ENCODE measurements around the gene RNF220.
A peak's percentile ranks its signal among the peaks of the same experiment; 100 is the strongest.

Gene RNF220

DNA sequence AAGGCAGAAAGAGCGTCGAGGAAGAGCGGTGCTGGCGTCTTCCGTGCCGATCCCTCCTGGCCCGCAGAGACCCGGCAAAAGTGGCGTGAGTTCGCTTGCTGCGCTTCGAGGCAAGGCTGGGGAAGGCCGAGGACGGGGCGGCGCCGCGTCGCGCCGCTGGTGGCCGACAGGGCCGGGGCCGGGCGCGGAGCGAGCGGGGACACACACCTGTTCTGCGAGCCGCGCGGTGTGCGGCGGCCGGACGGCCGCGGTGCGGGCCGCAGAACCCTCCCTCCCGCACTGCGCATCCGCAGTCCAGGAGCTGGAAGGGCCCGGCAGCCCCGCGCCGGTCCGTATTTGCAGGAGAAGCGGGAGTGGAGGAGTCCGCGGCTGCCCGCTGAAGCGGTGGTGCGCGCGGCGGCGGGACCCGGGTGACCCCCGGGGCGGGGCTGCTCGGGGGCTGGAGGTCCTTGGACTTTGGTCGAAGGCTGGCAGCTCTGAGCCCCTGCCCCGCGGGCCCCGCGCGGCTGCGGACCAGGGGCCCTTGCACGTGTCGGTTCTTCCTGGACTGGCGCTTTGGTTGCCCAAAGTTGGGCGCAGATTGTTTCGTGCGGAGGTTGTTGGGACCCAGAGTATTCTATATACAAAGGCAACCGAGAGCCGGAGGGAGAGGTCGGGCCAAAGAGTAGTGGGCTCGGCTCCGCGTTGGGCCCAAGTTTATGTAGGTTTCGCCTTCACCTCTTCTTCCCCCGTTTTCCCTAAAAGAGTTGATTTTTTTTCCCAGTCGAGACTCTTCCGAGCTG, 2.6 kb downstream of the RNF220 start:
- DNase-seq = peak; percentile 83

DNA sequence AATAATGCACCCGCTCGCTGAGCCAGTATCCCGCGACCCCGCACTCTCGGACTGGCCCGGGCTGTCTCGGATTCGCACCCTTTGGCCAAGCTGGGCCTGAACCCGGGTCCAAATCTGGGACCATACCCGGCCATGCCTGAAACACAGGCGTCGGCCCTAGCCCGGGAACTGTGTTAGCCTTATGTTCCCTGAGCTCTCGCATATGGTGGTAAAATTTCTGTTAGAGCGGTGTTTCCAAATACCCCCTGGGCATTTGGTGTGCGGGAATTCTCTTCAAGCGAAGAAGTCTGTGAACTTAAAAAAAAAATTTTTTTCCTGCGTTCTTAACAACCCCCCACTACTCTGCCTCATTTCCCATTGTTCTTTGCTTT, 3.1 kb downstream of the RNF220 start:
- peak; percentile 96 for DNase-seq

DNA sequence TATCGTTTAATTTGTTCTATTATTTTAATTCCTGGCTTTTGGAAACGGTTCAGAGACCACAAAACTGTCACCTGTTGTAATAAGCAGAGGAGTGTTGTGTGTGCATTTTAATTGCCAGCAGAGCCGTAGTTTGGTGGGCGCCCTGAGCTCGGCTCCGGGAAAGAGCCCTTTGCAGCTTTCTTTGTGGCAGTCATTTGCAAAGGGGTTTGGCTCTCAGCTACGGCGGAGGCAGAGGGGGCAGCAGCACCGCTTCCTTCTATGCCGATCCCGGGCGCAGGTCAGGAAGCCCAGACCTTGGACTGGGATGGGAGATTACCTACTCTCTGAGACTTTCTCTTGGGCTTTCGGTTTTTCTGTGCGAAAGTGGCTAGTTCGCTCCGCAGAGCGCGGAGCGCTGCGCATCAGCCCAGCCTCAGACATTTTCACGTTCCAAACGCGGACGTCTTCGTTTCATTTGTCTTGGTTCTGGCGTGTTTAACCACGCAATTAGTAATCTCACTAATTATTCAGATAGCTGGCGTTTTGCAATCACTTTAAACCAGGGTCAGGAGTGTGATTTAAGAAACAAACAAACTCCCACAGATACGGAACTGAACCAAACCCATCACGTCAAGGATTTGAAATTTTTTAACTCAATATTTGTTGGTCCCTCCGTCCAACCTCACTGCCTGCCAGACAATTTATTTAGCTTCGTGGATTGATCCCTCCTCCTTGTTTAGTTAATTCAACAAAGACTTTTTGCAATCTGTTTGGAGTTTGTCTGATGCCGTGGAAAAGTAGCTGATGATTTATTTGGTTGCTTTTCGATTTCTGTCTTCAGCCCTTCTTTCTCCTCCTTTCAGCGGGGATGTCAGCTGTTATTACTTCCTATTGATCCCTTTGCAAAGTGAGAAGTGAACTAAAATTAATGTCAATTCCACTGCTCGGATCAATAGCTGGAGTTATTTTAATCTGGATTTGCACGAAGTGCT, 3.9 kb downstream of the RNF220 start:
- peak; percentile 96 for DNase-seq

DNA sequence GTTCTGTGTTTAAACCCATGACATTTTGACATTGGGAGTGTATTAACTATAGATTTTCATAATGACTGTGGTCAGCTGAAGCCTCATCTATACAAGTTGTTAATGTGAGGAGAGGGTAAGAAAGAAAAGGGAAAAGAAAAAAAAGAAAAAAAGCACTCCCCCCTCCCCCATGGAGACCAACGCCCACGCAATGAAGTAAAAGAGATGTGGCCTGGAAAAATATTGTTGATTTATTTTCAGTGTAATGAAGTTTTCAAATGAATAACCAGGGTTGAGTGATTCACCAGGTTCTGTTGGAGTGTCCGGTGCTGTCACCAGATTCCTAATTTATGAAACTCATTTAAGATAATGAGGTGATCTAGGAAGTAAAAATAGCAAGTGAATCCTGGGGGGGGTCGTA, 4.7 kb downstream of the RNF220 start:
- DNase-seq = peak; percentile 77

DNA sequence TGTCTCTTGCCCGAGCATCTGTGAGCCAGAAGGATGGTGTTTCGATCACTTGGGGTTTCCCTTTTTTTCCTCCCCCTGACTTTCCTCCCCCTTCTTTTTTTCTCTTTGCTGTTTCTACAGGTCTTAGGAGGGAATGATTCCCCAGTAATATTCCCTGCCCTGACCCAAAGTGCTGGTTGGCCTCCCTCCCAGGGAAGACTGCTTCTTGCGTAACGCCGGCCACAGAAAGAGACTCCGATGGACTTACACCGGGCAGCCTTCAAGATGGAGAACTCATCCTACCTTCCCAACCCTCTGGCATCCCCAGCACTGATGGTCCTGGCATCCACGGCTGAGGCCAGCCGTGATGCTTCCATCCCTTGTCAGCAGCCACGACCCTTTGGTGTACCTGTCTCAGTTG, 6.8 kb downstream of the RNF220 start:
- peak; percentile 73 for DNase-seq

DNA sequence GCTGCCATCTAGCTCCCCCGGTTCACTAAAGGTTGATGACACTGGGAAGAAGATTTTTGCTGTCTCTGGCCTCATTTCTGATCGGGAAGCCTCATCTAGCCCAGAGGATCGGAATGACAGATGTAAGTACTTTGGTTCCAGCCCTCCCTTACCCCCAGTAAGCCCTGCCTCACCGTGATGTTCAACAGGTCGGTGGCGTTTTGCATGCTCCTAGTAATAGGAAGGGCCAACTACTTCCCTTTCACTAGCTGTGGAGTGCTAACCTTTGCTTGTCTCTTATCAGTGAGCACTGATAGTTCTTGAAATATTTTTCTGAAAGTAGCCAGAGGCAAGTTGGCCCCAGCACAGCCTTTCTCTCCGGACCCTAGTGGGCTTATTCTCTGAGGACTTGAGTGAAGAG, 7.5 kb downstream of the RNF220 start:
- DNase-seq = peak; percentile 91

DNA sequence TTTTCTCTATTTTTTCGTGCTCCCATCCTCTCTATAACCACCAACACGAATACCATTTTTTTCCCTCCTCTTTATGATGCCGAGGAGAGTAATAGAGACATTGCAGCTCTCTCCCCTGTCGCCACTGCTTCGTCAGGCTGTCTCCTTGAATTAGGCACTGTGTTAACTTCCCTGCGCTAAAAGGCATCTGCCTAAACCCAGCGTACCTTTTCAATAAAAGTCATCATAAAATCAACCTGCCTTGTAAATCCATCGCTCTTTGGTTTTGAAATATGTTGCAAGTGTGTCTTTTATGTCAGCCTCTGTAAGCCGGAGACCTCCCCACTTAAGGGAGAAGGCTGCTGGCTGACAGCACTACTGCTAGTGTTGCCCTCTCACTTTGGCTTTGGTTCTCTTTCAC, 8.7 kb downstream of the RNF220 start:
- peak; percentile 91 for DNase-seq

DNA sequence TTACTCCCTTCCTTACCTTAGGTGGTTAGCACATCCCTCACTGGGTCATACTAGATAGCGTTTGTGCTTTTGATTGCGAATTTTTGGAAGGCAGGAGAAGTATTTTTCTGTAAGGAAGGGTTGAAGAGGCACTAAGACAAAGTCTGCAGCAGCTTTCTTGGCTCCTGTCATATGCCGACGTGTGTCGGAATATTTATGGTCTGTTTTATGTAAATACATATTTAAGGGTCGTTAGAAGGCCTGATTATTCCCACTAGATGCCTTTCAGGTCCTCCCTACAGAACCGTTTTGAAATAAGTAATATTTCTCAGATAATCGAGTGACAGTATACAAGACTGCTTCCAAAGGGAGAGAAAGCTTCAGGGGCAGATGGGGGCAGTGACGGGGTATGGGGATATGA, 10.0 kb downstream of the RNF220 start:
- DNase-seq = peak; percentile 68

DNA sequence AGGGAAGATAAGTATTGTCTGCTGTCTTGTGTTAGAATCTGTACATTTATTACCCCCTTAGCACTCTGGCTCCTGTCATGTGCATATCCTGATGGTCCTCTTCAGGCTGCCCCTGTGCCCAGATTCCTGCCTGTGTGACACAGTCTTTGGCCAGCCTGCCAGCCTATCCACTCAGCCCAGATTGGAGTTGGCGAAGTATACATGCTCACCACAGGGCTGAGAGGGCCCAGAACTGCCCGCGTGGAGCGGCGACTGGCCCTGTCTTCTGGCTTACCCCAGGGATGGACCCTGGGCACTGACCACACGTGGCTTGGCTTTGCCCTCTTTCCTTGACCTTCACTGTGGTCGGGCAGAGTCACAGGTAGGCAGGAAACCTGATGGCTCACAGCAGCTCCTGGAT, 11.4 kb downstream of the RNF220 start:
- no peak for DNase-seq

DNA sequence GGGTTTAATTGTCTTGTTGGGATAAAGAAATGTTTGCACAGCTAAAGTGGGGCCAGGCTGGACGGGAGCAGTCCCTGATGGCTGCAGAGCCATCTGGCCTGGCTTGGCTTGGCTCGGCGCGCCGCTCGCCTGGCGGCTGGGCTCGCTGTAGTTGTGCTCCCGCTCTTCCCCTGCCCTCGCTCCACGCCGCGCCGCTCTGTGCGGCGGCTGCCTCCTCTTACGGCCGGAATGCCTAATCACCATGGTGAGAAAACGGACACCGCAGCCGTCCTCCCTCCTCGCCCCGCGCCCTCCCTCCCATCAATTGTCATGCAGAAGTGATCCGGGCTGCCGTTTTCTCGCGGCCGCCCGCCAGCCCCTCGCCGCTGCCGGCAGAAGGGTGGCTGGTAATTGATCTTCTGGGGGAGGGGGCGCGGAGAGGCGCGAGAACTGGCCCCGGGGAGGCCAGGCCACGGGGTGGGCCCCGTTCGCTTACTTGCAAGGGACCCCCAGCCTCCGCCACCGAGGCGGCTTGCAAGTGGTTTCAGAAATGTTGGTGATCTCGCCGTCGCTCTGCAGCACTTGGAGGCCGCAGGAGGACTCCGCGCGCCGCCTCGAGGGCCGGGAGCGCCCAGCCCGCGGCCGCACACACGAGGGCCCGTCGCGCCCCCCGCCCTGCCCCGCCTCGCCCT, 12.4 kb downstream of the RNF220 start:
- DNase-seq = peak; percentile 96

DNA sequence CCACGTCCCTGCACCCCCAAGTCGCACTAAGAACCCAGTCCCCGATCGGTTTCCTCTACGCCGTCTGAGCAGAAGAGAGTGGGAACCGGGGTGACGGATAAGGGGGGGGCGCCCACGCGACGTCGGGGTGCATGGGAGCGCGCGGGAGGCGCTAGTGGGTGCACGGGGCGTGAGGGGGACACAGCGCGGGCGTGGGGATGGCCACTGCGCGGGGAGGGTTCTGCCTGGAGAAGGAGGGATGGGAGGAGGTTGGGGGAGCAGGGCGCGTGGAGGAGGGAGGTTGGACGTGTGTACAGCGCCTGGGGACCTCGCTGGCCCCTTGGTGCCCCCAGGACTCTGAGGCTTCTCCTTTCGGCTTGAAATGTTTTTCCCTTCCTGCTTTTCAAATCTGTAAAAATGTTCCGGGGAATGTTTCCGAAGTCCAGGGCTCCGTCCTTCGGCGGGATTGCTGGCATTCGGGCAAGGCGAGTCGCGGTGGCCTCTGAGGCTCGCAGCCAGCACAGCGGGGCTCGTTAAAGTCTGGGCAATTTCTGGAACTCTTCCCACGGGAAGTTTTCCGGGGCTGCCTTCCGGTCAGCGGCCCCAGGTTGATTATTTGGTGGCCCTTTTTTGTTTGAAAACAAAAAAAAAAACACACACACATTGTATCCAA, 13.1 kb downstream of the RNF220 start:
- peak; percentile 69 for DNase-seq

DNA sequence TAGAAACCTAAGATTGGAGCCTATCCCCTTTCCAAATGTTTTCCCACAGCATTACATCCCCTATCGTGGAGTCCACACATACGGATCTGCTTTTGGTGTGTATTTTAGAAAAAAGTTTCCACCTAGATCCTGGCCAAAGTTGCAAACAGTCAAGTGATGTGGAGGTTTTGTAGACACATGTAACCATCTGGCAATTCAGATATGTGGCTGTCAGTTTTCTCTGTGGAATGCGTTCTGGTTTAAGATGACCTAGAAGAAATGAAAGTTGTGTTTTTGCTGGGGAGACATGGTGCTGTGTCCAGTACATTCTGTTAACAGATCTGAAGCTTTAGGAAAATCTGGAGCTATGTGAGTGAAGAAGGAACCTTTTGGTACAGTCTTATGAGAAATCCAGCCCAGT, 14.8 kb downstream of the RNF220 start:
- DNase-seq = peak; percentile 46

DNA sequence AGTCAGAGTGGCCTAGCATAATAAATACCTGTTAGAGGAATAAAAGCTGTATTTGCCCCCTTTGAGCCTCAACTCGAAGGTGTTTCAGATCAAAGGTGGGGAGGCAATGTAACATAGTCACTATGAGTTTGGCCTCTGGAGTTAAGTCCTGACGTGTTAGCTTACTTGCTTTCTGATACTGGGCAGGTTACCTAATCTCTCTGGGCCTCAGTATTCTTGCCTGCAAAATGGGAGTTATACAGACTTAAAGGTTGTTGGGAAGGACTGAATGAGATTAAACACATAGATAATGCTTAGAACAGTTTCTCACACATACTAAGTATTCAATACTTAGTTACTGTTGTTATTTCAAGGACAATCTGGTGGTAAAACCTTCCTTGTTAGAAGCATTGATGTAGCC, 15.5 kb downstream of the RNF220 start:
- no peak for DNase-seq

DNA sequence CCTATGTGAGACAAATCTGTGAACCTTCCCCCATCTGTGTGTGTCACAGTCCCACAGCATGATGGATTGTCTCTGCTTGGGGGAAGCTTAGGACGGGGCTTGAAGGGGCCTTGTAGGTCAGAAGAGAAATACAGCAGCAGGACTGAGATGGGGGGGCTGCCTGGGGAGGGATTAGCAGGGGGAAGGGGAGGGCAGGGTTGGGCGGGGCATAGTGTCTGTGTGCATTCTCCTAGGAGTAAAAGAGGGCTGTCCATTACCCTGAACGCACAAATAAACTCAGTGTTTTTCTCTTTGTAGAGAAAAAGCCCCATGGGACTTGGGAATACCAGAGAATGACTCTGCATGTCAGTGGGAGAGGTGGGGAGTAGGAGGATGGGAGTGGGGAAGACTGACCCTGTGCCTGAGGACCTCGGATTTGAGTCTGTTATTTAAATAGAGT, 16.4 kb downstream of the RNF220 start:
- DNase-seq = peak; percentile 99

DNA sequence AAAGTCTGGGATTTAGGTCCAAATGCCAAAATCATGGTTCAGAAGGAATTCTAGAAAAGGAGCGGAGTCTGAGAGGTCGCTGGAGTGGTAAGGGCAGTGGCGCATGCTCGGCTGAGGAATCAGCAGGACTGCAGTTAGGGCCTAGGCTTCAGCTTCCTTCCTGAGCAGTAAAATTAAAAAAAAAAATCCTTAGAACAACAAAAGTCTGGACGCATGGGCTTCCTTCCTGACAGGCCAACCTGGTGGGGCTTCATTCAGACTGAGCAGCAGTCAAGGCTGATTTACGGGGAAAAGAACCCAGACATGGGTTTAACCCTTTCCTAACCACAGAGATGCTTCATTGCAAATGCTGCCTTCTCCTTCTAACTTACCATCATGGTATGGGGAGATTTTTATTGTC, 17.1 kb downstream of the RNF220 start:
- DNase-seq = peak; percentile 61

DNA sequence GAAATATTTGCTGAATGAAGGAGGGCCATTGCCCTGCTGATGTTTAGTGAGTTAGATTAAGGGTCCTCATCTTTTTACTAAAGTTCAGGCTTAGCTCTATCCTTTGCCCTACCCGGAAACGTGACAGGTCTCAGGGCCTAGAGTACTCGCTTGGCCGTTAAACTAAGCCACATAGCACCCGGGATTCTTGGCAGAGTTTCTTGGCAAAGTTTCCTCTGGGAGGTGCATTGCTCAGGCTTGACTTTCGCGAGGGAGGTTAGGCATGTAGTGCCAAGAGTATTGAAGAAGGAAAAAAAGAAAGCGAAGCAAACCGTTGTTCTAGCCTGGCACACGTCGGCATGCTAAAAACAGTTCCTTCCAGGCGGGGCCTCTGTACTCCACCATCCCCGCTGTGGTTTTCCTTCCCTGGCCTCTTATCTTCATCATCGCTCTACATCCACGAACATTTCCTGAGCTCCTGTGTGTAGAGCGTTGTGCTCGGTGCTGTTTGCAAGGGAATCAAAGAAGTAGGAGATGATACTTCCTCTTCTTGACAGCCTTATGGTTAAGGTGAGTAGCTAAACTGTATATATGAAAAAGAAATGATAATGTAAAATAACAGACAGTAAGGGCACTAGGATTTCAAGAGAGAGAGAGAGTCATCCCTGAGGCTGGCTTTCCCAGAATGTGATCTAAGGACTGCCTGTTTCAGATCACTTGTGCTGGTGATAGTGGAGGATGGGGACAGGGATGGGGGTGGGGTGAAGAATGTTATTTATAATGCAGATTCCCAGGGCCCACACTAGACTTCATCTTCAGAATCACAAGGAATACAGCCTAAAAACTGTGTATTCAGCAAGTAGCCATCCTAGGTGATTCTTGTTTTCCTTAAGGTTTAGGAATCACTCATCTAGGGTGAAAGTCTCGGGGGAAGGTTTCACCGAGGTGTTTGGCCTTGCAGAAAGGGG, 18.8 kb downstream of the RNF220 start:
- DNase-seq = peak; percentile 78

DNA sequence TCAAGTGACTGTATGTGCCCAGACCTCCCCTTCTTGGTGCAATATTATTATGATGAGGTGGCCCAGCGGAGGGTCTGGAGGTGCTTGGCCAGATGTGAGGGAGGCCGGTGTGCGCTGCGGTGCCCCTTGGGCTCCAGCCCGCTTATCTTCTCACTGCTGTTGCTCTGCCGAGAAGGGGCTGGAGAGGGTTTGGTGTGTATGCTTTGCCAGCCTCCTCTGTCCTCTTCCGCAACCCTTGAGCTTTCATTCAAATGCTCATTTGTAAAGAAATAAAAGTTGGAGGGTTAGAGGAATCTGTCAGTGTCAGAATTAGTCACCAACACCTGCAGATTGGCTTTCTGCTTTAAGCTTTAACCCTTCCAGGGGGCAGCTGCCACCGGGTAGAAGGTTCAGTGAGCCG, 19.7 kb downstream of the RNF220 start:
- peak; percentile 51 for DNase-seq

DNA sequence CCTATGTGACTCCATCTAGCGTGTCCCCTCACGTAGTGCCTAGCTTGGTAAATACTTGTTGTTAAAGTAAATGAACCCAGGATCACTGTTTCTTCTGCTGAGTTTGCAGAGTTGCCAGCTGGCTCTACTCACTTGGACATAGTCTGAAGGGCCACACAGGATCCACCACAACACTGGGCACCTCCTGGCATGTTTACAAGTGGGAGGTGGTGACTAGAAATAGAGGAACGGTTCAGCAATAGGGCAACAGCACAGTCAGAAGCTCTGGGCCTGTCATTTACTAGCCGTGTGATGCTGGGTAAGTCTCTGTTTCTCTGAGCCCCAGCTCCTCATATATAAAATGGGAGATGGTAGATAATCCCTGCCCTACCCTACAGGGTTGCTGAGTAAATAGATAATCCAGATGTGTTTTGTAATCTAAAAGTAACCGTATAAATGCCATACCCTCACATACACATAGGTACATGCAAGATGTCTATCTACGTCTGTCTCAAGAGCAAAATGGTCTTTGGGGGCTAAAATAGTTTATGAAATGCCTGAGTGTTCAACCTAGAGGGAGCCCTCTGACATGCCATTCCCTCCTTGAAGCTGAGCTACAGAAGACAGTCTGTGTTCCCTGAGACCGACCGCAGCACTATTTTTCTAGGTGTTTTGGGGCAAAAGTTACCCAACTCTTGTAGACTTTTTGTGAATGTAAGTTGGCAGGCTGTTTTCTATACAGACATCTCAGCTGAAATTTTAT, 20.5 kb downstream of the RNF220 start:
- DNase-seq = no peak

DNA sequence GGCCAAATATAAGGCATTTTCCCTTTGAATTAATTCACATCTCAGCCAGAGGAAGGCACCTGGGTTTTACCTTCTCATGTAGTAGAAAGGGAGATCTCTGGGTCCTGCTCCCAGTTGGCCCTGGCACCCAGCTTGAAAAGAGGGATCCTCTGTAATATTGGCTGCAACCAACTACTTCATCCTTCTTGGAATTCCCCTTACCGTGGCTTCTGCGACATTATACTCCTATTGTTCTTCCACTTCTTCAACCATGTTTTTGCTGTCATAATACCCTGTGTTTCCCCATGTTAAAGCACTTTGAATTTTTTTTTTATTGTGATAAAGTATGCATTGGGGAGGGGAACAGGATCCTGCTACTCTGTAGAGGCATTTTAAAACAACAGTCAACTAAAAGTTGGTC, 26.8 kb downstream of the RNF220 start:
- no peak for DNase-seq

DNA sequence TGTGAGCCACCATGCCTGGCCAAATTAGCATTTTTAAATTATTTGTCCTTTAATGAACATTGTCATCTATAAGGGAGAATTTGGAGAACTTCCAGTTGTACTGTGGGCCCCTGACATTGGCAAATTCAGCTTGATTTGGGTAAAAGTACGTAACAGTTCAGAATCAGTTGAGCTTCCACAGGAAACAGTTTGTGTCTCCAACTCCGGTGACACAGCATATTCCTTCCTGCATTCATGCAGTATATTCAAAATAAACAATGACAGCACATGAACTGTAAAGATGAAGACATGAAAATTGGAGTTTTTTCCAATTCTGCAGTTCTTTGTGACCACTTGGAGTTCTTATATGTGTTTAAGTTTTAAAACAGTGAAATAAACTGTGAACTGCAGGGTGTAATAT, 28.2 kb downstream of the RNF220 start:
- DNase-seq = no peak

All from NCI-H526 treated with DMSO at 0.1 percent for 48 hours (cell line).